ENCODE results near the gene KLHL13. TPM values are rescaled to one million over a fixed set of nuclear protein-coding genes. Genes with fewer than 3 reads are reported as not detected.

The KLHL13 gene
- total RNA-seq, 1 experiment from 2014 or later: 1.6 TPM

DNA sequence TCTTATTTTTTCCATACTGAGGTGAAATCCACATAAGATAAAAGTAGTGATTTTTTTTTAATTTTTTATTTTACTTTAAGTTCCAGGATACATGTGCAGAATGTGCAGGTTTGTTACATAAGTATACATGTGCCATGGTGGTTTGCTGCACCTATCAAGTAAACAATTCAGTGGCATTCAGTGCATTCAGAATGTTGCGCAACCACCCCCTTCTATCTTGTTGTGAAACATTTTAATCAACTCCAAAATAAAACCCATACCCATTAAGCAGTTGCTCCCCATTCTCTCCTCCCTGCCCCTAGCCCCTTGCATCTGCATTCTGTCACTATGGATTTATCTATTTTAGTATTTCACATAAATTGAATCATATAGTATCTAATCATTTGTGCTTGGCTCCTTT lies 121.2 kb downstream of the KLHL13 start:
- H3K4me1 Mint-ChIP-seq (ENCODE audit: insufficient read depth, unreplicated experiment): peaks cover 24% of the 10 kb centered on the region
- BruUV-seq (replicated peaks): no TSS peak
- CTCF ChIA-PET: interaction anchor here (0.7 to 2.5 kb wide), 5 partner anchors 10 to 262 kb away, joined by 3 to 17 read pairs (median 6); no protein-coding TSS in a partner anchor
- intact Hi-C loops (cut with micrococcal nuclease): loop anchor here (5.0 kb wide), 1 partner anchor 607 kb away; no protein-coding TSS in a partner anchor
- POLR2A ChIA-PET: no interaction called here
- TF ChIP-seq, protein P1, sequence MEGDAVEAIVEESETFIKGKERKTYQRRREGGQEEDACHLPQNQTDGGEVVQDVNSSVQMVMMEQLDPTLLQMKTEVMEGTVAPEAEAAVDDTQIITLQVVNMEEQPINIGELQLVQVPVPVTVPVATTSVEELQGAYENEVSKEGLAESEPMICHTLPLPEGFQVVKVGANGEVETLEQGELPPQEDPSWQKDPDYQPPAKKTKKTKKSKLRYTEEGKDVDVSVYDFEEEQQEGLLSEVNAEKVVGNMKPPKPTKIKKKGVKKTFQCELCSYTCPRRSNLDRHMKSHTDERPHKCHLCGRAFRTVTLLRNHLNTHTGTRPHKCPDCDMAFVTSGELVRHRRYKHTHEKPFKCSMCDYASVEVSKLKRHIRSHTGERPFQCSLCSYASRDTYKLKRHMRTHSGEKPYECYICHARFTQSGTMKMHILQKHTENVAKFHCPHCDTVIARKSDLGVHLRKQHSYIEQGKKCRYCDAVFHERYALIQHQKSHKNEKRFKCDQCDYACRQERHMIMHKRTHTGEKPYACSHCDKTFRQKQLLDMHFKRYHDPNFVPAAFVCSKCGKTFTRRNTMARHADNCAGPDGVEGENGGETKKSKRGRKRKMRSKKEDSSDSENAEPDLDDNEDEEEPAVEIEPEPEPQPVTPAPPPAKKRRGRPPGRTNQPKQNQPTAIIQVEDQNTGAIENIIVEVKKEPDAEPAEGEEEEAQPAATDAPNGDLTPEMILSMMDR (IDR thresholded peaks at IDR 0.05; ENCODE audit: unreplicated experiment): no peak
- no peak overlapping the region for H3K27ac Mint-ChIP-seq (ENCODE audit: low read depth, unreplicated experiment)
- H3K27me3 Mint-ChIP-seq (ENCODE audit: insufficient read depth, unreplicated experiment): no peaks in the 10 kb centered on the region
- no peak overlapping the region for H3K4me3 Mint-ChIP-seq (ENCODE audit: unreplicated experiment)
- peak; percentile 52 for DNase-seq (ENCODE audit: unreplicated experiment)
- H3K36me3 Mint-ChIP-seq (ENCODE audit: insufficient read depth, unreplicated experiment): peaks cover 6% of the 10 kb centered on the region
- H3K9me3 Mint-ChIP-seq (ENCODE audit: unreplicated experiment): no peaks in the 10 kb centered on the region

DNA sequence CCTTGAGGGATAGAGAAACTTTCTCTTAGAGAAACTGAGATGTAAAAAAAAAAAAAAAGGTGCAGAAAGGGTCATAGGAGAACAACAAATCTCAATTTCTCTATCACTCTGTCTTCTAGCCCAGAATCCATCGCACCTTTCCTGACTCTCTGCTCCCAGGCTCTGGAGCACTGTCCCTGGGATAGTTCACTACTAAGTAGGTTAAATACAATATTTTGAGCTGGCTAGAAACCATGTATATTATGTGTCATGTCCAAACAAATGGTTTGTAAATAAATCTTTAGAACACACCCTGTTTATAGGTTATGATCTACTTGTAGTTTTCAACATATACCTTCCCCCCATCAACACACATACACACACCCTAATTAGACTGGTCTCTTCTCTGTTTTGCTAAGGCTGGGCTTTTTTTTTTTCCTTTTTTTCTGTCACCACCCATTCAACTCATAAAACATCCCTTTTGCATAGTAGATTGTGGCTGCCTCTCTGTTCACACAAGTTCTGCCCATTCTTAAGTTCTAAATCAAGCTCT lies 124.4 kb downstream of the KLHL13 start:
- BruUV-seq (replicated peaks): no TSS peak
- H3K4me1 Mint-ChIP-seq (ENCODE audit: insufficient read depth, unreplicated experiment): peaks cover 35% of the 10 kb centered on the region
- no peak for DNase-seq (ENCODE audit: unreplicated experiment)
- peak overlapping the region; percentile 78 for H3K27ac Mint-ChIP-seq (ENCODE audit: low read depth, unreplicated experiment)
- H3K36me3 Mint-ChIP-seq (ENCODE audit: insufficient read depth, unreplicated experiment): peaks cover 6% of the 10 kb centered on the region
- intact Hi-C loops (cut with micrococcal nuclease): no loop called here
- H3K27me3 Mint-ChIP-seq (ENCODE audit: insufficient read depth, unreplicated experiment): no peaks in the 10 kb centered on the region
- TF ChIP-seq, protein P1 (IDR thresholded peaks at IDR 0.05; ENCODE audit: unreplicated experiment): no peak
- POLR2A ChIA-PET: interaction anchor here (0.7 to 1.8 kb wide), 6 partner anchors 10 to 1701 kb away, joined by 3 to 12 read pairs (median 4); no protein-coding TSS in a partner anchor
- H3K9me3 Mint-ChIP-seq (ENCODE audit: unreplicated experiment): no peaks in the 10 kb centered on the region
- CTCF ChIA-PET: interaction anchor here (0.6 to 1.8 kb wide), 5 partner anchors 8 to 898 kb away, joined by 3 to 6 read pairs (median 3); no protein-coding TSS in a partner anchor
- no peak overlapping the region for H3K4me3 Mint-ChIP-seq (ENCODE audit: unreplicated experiment)

DNA sequence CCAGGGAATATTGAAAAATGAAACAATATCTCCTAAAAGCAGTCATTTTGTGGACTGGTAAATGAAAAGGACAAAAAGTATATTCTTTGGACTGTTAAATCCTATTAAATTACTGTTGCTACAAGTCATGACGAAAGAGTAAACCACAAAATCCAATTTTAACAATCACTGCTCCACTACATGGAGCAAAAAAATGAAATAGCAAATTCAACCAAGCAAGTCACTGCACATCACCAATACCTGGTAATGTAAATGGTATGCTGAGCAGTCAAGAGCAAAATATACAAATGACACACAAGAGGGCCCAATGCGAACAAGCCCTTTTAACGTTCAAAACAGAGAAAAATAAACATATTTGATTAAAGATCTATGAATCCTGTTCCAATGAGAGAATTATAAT lies 126.2 kb downstream of the KLHL13 start:
- no TSS peak for BruUV-seq (replicated peaks)
- H3K4me3 Mint-ChIP-seq (ENCODE audit: unreplicated experiment): no peak overlapping the region
- DNase-seq (ENCODE audit: unreplicated experiment): peak; percentile 27
- H3K36me3 Mint-ChIP-seq (ENCODE audit: insufficient read depth, unreplicated experiment): peaks cover 6% of the 10 kb centered on the region
- TF ChIP-seq, protein P1 (IDR thresholded peaks at IDR 0.05; ENCODE audit: unreplicated experiment): no peak
- intact Hi-C loops (cut with micrococcal nuclease): no loop called here
- no peaks in the 10 kb centered on the region for H3K27me3 Mint-ChIP-seq (ENCODE audit: insufficient read depth, unreplicated experiment)
- no peaks in the 10 kb centered on the region for H3K9me3 Mint-ChIP-seq (ENCODE audit: unreplicated experiment)
- ChIA-PET CTCF (interaction anchor here (1.0 to 1.8 kb wide), 2 partner anchors 8 to 228 kb away, joined by 3 to 6 read pairs; no protein-coding TSS in a partner anchor), POLR2A (interaction anchor here (1.8 kb wide), 1 partner anchor 8 kb away, joined by 6 read pairs; no protein-coding TSS in a partner anchor)
- peaks cover 27% of the 10 kb centered on the region for H3K4me1 Mint-ChIP-seq (ENCODE audit: insufficient read depth, unreplicated experiment)
- H3K27ac Mint-ChIP-seq (ENCODE audit: low read depth, unreplicated experiment): no peak overlapping the region

DNA sequence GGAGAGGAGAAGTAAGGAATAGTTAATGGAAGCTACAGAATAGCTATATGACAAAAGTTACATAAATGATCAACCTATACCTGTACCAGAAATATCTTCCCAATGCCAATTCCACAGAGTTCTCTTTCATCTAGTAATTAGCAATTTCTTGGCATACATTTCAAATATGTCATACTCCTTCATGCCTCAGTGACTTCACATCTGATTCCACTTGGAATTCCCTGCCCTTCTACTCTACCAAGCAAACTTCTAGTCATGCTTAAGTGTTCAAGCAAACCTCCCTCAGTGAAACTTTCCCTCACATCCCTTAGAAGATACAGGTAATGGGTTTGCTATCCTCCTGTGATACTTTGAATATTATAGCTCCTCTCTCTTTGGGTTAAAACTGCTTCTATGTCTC lies 127.1 kb downstream of the KLHL13 start:
- Mint-ChIP-seq H3K27me3 (ENCODE audit: insufficient read depth, unreplicated experiment) (no peaks in the 10 kb centered on the region), H3K36me3 (ENCODE audit: insufficient read depth, unreplicated experiment) (peaks cover 6% of the 10 kb centered on the region), H3K27ac (ENCODE audit: low read depth, unreplicated experiment) (no peak overlapping the region), H3K4me3 (ENCODE audit: unreplicated experiment) (no peak overlapping the region), H3K4me1 (ENCODE audit: insufficient read depth, unreplicated experiment) (peaks cover 27% of the 10 kb centered on the region), H3K9me3 (ENCODE audit: unreplicated experiment) (no peaks in the 10 kb centered on the region)
- no TSS peak for BruUV-seq (replicated peaks)
- CTCF ChIA-PET: interaction anchor here (0.6 kb wide), 1 partner anchor 381 kb away, joined by 3 read pairs; no protein-coding TSS in a partner anchor
- TF ChIP-seq, protein P1 (IDR thresholded peaks at IDR 0.05; ENCODE audit: unreplicated experiment): no peak
- intact Hi-C loops (cut with micrococcal nuclease): loop anchor here (10.0 kb wide), 1 partner anchor 1495 kb away; no protein-coding TSS in a partner anchor
- no peak for DNase-seq (ENCODE audit: unreplicated experiment)
- POLR2A ChIA-PET: interaction anchor here (0.7 kb wide), 1 partner anchor 1815 kb away, joined by 3 read pairs; no protein-coding TSS in a partner anchor
